GM21526 (cell line): ENCODE results near the gene LMNTD2.

ENCODE experiments used
- ATAC-seq: cut with Tn5 transposase; IDR thresholded peaks from one replicate; pipeline ENCODE4 v1.9.1; 2021; ENCODE audit warnings: moderate library complexity; ENCODE audit not compliant: unreplicated experiment, low FRiP score

Gene LMNTD2

DNA sequence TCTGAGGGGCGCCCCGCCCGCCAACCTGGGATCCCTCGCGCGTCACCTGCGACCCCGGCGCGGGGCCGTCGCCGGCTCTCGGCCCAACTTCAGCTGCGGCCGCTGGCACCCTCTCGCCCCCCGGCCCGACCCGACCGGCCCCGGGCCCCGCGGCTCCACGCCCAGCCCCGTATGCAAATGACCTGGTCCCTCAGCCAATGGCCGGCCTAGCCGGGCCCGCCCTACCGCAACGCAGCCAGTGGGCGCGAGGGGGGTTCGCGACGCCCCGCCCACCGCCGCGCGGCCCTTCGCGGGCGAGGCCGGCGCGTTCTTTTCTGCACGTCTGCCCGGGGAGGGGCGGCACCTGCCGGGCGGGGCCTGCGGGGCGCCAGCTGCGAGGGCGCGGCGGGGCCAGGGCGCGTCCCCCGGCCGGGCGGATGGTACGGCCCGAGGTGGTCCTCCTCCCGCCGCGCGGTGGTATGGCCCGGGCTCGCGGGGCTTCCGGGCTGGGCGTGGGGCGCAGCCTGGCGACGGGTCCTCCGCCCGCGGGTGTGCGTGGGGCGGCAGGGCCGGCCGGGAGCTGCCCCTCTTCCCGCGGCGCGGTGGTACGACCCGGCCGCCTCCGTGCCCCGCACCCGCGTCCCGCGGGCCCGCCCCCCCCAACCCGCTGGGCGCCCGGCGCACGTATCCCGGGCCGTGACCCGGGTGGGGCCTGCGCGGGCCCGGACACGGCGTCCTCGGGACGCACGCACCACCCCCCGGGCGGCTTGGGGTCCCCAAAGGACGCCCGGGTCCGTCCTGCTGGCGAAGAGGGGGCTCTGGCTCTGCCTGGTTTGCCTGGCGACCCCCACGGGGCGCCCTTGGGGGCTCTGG, 8.0 kb upstream of the LMNTD2 start:
- ATAC-seq: peak; percentile 63

DNA sequence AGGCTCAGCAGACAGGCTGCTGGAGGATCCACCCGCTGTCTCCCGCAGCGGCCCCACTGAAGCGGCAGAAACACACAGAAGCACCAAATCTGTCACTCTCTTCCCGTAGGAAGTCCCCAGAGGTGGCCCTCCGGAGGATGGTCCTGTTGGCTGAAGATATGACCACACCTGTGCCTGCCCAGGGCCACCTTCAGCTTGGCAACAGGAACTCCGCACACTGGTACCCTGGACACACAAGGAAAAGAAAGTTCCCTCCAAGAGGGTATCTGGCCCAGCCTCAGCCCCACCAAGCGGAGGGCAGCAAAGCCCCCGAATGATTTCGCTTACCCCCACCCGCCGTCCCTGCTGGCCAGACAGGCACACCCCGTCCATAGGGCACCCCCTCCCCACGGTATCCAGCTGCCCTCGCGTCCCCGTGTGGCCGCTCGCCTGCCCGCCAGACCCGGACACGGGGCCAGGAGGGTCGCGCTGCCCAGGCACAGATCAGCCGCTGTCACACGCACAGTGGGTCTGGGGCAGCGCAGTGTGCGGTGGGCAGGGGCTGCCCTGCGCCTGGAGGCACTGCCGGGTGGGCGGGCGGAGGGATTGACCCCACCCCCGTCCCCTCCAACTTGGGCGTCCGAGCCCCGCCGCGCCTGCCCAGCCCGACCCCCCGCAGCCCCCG, 7.2 kb upstream of the LMNTD2 start:
- ATAC-seq: peak; percentile 4

DNA sequence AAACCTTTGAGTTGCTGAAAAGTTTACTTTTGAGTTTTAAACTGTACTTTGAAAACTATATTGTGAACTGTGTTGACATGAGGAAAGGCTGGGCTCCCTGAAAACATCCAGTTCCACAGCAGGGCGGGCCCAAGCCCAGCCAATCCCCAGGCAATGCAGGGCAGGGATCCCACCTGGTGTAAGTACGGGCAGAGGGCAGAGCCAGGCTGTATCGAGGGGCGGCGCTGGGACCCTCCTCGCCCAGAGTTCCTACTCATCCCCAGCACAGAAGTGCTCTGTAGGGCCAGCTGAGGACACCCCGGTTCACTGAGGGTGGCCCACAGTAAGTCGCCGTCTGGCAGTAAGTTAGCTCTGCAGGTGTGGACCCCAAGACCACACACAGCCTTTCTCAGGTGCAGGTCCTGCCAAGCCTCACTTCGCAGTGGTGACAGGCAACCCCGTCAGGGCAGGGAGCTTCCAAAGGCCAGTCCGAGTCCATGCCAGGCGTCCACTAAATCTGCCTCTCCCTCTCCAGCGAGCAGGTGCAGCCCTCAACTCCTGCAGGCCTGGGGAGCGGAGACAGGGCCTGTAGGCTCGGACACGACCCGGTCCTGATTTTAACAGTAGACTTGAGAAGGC, 6.6 kb upstream of the LMNTD2 start:
- no peak for ATAC-seq

DNA sequence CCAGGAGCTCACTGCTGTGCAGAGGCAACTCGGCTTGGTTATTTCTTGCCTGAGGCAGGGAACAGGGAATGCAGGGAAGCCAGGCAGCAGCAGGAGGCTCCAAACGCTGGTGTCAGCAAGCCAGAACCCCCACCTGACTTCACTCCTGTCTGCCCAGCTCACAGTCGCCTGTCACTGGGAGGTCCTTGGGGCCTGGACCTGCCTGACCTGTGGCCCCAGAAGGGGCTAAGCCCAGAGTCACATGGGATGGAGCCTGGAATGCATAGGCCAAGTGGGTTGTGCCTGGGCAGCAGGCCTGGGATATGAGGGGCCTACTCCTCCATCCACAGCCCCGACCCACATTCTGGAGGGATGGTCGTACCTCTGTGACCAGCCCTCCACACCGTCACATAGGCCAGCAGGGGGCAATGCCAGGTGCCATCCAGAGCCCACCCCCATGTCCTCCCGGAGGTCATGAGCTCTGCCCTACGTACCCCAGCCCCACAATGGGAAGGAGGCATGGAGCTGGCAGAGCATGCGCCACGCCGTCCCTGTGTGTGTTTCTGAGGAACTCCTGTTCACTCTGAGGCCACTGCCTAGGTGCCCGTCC, 5.5 kb upstream of the LMNTD2 start:
- ATAC-seq: no peak

DNA sequence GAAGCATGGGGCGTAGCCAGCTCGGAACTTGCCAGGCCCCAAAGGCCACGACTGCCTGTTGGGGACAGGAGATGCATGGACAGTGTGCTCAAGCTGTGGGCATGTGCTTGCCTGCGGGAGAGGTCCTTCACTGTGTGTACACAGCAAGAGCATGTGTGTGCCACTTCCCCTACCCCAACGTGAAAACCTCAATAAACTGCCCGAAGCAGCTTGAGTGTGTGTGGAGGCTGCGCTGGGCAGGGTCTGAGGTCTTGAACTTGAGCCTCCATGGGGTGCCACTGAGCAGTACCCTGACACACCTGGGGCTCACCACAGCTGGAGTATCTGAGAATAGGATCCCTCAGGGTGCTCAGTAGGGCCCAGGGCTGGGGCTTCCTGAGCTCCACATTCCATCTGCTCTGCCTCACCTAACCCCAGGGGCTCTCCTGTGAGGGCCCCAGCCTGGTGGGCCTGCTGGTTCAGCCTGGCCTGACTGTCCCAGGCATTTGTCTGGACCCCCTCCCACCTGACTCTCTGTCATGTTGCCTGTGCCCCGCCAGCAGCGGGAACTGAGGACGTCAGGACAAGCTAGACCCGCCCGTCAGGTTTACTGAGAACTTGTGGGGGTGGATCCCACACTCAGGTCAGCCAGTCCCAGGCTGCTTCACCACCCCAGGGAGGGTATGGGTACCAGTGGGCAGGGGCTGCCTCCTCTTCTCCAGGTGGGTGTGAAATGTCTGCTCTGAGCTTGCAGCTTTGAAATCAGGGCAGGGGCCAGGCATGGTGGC, 3.5 kb upstream of the LMNTD2 start:
- ATAC-seq: no peak

DNA sequence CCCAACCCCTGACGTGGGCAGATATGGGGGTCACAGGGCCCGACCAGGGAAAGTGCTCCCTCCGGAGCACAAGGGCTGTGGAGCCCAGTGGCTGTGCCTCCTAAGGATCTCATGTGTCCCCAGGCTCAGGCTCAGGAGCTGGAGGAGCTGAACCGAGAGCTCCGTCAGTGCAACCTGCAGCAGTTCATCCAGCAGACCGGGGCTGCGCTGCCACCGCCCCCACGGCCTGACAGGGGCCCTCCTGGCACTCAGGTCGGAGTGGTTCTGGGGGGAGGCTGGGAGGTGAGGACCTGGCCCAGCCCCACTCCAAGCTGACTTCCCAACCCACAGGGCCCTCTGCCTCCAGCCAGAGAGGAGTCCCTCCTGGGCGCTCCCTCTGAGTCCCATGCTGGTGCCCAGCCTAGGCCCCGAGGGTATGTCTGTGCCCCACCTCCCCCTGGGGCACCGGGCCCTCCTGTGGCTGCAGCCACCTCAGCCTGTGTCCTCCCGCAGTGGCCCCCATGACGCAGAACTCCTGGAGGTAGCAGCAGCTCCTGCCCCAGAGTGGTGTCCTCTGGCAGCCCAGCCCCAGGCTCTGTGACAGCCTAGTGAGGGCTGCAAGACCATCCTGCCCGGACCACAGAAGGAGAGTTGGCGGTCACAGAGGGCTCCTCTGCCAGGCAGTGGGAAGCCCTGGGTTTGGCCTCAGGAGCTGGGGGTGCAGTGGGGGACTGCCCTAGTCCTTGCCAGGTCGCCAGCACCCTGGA, 2.7 kb upstream of the LMNTD2 start:
- ATAC-seq: no peak

DNA sequence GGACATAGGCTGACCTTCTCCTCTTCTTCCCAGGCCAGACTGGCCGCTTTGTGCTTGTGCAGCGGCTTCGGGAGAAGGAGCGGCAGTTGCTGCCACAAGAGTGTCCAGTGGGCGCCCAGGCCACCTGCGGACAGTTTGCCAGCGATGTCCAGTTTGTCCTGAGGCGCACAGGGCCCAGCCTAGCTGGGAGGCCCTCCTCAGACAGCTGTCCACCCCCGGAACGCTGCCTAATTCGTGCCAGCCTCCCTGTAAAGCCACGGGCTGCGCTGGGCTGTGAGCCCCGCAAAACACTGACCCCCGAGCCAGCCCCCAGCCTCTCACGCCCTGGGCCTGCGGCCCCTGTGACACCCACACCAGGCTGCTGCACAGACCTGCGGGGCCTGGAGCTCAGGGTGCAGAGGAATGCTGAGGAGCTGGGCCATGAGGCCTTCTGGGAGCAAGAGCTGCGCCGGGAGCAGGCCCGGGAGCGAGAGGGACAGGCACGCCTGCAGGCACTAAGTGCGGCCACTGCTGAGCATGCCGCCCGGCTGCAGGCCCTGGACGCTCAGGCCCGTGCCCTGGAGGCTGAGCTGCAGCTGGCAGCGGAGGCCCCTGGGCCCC, 1.6 kb upstream of the LMNTD2 start:
- ATAC-seq: no peak

DNA sequence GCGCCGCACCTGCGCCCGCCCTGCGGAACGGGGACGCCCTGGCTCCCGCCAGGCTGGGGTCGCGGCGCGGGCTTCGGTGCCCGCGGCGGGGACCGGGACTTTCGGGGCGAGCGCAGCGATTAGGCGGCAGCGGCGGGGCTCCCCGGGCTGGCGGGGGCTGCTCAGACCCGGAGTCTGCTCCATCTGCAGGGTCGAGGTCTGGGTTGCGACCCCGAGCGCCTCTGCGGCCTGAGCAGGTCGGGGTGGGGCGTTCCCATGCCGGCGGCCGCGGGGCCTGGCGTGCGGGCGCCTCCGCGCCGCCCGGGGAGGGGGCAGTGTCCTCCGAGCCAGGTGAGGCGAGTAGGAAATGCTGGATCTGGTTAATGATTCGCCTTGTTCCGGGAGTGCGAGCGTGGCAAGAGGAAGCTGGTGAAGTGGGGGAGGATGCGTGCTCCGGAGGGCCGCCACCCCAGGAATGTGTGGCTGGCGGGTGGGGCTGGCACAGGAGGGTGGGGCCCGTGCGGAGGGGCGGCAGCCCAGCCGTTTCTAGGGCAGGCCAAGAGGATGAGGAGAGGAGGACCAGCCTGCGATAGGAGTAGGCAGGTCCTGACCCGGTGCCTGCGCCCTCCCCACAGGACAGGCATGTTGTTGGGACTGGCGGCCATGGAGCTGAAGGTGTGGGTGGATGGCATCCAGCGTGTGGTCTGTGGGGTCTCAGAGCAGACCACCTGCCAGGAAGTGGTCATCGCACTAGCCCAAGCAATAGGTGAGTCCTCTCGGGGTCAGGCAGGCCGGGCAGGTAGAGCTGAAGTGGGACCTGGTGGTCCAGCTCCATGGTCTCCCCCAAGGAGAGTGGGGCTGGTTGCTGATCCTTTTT, 838 bp upstream of the LMNTD2 start:
- ATAC-seq: peak; percentile 28

DNA sequence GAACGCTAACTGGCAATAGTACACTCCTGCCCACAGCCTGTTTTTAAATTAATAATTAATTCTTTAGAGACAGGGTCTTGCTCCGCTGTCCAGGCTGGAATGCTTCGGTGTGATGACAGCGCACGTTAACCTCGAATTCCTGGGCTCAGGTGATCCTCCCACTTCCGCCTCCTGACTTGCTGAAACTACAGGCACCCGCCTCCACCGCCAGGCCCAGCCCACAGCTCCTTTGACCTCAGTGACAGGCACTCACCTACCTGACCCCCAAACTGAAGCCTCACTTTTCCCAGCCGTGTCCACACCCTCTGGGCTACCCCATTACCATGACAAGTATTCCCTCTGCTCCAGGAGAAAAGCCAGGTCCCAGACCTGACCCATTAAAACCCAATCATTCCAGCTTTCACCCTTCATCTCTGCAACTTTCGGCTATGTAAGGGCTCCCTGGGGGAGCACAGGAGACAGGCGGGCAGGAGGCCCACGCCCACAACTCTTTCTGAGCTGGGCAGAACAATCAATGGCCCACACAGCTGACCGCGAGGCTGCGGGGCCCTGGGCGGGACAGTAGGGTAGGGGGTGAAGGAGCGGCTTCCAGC, 730 bp downstream of the LMNTD2 start:
- no peak for ATAC-seq

DNA sequence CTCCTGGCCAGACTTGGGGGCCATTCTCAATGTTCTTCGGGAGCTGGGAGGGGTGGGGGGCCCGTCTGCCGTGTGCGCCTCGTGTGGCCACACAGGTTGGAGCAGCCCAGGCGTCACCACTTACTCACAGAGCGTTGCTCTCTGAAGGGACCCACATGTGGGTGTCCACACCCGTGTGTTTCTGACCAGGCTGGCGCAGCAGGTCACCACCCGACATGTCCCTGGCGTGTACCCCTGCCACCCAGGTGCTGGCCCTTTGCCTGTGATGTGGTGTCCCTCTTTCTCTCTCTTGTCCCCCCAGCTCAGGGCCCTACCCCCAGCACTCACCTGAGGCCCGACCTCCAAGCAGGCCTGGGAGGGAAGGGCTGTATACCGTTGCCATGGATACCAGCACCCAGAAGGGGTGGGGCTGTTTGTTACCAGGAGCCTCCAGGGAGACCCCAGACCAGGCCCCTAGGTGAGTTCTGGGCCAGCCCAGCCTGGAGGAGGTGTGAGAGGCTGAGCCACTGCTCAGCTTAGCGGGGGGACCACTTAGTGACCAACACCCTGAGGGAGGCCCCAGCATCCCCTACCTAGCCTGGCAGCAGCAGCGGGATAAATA, 1.4 kb downstream of the LMNTD2 start:
- ATAC-seq: no peak

DNA sequence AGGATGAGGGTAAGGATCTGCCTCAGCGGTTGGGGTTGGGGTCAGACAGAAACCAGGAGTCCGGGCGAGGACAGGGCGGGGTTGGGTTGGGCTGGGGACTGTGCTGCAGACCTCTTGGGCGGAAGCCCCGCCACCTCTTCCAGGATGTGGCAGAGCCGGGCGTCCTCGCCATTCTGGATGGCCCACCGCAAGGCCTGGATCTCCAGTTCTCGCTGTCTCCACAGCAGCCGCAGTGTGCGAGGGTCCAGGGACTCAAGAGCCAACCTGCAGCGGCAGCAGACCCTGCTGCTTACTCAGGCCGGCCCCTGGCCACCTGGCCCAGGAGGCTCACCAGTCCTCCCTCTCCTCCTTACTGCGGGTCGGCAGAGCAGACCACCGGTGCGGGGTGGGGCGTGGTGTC, 2.0 kb downstream of the LMNTD2 start:
- ATAC-seq: no peak

DNA sequence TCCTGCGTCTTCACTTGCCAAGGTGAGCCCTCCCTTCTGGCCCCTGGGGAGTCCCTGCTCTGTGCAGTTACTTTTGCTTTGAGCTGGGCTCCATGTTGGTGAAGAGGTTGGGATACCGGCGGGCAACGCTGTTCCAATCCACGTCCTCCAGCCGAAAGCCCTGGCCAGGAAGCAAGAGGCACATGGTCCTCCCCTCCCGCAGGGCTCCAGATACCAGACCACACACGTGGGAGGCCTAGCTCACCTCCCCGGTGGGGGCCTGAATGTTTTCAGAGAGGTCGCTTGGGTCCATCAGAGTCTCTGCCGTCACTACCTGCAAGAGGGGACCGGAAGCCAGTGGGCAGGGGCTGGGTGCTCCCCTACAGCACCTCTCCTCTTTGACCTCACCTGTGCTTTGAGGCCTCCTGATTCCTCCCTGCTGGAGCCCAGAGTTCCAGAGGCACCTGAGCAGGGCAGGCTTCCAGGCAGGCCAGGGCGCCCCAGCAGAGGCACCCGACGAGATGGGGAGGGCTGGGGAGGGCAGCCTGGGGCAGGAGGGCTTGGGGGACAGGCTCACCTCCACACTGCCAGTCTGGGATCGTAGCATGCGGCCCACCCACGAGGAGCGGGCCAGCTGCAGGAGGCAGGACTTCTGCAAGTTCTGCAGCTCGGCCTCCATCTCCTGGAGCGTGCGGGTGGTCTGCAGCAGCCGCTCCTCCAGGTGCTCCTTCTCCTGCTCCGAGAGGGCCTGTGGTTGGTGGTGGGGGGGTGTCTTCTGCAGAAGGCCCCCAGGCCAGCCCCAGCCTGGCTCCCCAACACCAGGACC, 3.0 kb downstream of the LMNTD2 start:
- ATAC-seq: no peak

DNA sequence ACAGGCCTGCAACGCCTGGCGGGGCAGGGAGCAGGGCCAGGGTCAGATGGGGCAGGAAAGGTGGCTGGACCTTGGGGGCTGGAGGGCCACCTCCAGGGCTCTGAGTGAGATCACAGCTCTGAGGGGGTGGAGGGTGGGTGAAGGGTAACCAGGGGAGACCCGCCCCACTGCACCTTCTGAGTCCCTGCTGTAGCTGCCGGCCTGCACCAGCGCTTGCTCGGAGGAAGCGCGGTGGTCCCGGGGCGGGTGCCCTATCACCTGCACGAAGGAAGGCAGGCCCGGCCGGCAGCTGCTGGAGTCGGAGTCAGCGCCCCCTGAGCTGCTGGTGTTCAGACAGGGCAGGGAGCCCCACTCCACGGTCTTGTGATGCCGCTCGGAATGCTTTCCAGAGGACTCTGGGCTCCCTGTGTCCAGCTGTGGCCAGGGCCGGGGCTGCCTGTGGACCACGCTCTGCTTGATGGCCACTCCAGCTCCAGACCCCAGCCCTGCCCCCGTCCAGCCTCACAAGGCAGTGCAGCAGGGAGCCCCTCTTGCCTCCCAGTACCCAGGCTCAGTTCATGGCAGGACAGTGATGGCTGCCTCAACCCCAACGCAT, 3.8 kb downstream of the LMNTD2 start:
- ATAC-seq: no peak

DNA sequence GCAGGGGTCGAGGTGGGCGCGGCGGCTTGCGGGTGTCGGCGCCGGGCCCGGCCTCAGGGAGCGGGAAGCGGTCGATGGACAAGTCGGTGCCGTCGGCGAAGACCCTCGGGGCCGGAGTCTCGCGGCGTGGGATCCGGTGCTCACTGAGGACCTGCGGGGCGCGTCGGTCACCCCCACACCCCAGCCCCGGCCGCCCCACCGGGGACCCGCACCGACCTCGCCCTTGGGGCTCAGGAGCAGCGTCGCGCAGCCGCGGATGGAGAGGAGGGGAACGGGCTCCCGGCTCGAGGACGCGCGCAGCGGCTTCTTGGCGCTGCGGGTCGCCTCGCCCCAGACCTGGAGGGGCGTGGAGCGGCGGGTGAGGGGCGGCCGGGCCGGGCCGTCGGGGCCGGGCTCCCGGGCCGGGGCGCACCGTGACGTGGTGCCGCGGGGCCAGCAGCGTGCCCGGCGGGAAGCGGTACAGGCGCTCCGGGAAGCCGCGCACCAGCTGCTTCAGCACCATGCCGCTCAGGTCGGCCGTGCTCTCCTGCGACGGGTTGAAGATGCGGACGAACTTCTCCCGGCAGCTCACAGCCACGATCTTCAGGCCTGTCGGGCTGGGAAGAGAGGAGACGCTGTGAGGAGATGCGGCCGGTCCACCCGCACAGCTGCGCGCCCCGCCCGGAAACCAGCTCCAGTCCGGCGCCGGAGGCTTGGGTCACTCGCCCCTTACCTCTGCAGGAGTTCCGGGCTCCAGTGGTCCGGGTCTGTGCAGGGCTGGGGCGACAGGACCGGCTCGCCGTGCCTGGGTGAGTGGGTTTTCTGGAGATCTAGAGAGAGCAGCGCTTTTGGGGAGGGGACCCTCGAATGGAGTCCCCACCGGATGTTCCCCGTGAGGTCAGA, 4.5 kb downstream of the LMNTD2 start:
- ATAC-seq: no peak

DNA sequence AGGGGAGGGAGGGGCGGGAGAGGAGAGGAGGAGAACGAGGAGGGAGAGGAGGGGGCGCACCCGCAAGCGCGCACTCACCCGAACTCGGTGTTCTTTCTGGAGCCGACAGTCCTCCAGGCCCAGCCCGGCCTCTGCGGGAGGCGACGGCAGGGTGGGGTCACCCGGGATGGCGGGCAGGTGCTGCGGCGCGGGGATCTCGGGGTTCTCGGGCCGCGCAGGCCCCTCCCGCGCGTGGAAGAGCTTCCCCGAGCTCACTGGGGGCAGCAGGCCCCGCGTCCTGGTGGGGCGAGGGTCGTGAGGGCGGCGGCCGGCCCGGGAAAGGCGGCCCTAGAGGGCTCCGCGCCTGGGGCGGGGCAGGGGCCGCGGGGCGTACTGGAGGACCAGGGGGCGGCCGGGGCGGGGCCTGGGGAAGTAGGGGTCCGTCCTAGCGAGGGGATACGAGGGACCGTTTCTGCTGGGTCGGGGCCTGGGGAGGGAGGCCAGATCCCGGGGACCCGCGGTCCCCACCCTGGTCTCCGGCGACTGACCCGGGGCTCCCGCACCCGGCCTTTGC, 5.2 kb downstream of the LMNTD2 start:
- no peak for ATAC-seq
